ENCODE measurements around the gene SLIT3. TPM values are rescaled to one million over a fixed set of nuclear protein-coding genes. Genes with fewer than 3 reads are reported as not detected.

SLIT3 gene
- total RNA-seq, 8 experiments from 2014 or later, result 6.1 to 159 (median 64.4) TPM

DNA sequence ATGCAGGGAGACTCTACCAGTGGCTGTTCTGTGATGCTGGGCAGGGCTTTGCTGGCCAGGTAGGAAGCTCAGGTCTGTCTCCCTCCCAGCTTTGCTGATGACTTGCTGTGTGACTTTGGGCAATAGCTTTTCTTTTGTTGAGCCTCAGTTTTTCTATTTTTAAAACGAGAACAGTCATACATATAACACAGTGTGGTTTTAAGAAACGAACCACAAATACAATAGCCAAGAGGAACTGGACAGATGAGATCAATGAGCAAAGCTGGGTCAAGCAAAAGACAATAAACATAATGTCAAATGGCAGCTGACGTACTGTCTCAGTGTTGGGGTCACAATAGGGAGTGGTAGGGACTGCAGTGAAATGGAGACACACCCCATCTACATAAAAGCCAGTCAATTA is 20.2 kb downstream of the SLIT3 start:
- Histone ChIP-seq H3K4me1 (replicated peaks in 1 of 2) (peaks cover 4 to 8% of the 10 kb centered on the region in 2 donors), H3K4me3 (no peak overlapping the region), H3K27ac (no peak overlapping the region)
- in situ Hi-C loops (cut with MboI; ENCODE audit: low pct_unique_long_range_greater_than_20kb in 2 of 9, low sequenced_read_pairs in 9 of 9, unreplicated experiment in 9 of 9), result loop anchor here in 4 of 9 experiments (25.0 kb wide), 1 partner anchor 293 kb away; no protein-coding TSS in a partner anchor
- 45 to 92% (median 67%) methylated on average over 1 to 3 of the region's 3 CpGs for WGBS, 10 experiments
- ATAC-seq (replicated peaks in 6 of 8), result no peak

DNA sequence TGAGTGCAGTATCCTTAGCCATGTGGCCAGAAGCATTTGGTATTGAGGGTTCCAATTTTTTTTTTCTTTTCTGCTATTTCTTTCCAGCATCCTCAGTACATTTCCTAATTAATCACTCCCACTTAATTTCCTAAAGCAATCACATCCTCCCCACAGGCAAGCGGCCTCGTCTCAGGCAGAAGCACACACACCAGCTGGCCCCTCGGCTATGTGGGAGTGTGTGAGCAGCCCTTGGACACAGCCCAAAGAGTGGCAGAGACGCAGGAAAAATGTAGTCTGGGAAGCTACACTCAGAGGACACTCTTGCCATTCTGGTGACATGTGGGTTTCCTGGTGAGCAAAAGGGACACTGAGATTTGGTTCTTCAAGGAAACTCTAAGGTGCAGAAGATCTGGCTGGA is 20.7 kb downstream of the SLIT3 start:
- Histone ChIP-seq H3K27ac (no peak overlapping the region), H3K4me1 (replicated peaks in 1 of 2) (peaks cover 4 to 8% of the 10 kb centered on the region in 2 donors), H3K4me3 (no peak overlapping the region)
- WGBS, 10 experiments, result 35 to 94% (median 80%) methylated on average over 1 to 3 of the region's 4 CpGs; no CpG with 5 or more reads in 5 of the 10 experiments
- peak in 1 of 8 experiments; percentile 51 for ATAC-seq (replicated peaks in 6 of 8)
- in situ Hi-C loops (cut with MboI; ENCODE audit: low pct_unique_long_range_greater_than_20kb in 2 of 9, low sequenced_read_pairs in 9 of 9, unreplicated experiment in 9 of 9), result loop anchor here in 4 of 9 experiments (25.0 kb wide), 1 partner anchor 293 kb away; no protein-coding TSS in a partner anchor

GRCh38 chr5:169279125-169279524 is 21.8 kb downstream of the SLIT3 start:
- Histone ChIP-seq H3K27ac (no peak overlapping the region), H3K4me3 (no peak overlapping the region), H3K4me1 (replicated peaks in 1 of 2) (peaks cover 4 to 8% of the 10 kb centered on the region in 2 donors)
- 83 to 100% (median 89%) methylated on average over 1 to 2 of the region's 2 CpGs; no CpG with 5 or more reads in 4 of the 10 experiments for WGBS, 10 experiments
- in situ Hi-C loops (cut with MboI; ENCODE audit: low pct_unique_long_range_greater_than_20kb in 2 of 9, low sequenced_read_pairs in 9 of 9, unreplicated experiment in 9 of 9), result loop anchor here in 4 of 9 experiments (25.0 kb wide), 1 partner anchor 292 kb away; no protein-coding TSS in a partner anchor
- ATAC-seq (replicated peaks in 6 of 8), result no peak

DNA sequence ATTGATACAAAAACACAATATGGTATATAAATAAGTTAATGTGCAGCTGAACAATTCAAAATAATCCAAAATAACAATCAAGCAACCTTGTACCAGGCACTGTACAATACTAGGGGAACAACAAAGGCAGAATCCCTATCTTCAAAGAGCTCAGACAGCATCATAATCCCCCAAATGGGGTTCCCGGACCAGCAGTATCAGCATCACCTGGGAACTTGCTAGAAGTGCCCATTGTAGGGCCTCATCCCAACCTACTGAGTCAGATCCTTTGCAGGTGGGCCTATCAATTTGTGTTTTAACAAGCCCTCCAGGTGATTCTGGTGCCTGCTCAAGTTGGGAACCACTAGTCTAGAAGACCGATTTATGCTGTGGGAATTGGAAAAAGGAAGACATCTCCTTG is 27.1 kb downstream of the SLIT3 start:
- WGBS, 10 experiments, result 92 to 100% (median 100%) methylated on average over 1 to 2 of the region's 2 CpGs; no CpG with 5 or more reads in 5 of the 10 experiments
- no peak for ATAC-seq (replicated peaks in 6 of 8)
- in situ Hi-C loops (cut with MboI; ENCODE audit: low pct_unique_long_range_greater_than_20kb in 2 of 9, low sequenced_read_pairs in 9 of 9, unreplicated experiment in 9 of 9), result no loop called here
- no peak overlapping the region for H3K27ac ChIP-seq
- no peak overlapping the region for H3K4me3 ChIP-seq
- H3K4me1 ChIP-seq (replicated peaks in 1 of 2), result peaks cover 11% of the 10 kb centered on the region in 2 donors

GRCh38 chr5:169273451-169273850 is 27.5 kb downstream of the SLIT3 start:
- no peak overlapping the region for H3K4me3 ChIP-seq
- H3K4me1 ChIP-seq (replicated peaks in 1 of 2), result peaks cover 11% of the 10 kb centered on the region in 2 donors
- in situ Hi-C loops (cut with MboI; ENCODE audit: low pct_unique_long_range_greater_than_20kb in 2 of 9, low sequenced_read_pairs in 9 of 9, unreplicated experiment in 9 of 9), result no loop called here
- WGBS, 10 experiments, result 57 to 100% (median 100%) methylated on average over 1 of the region's 1 CpG; no CpG with 5 or more reads in 5 of the 10 experiments
- no peak for ATAC-seq (replicated peaks in 6 of 8)
- no peak overlapping the region for H3K27ac ChIP-seq

DNA sequence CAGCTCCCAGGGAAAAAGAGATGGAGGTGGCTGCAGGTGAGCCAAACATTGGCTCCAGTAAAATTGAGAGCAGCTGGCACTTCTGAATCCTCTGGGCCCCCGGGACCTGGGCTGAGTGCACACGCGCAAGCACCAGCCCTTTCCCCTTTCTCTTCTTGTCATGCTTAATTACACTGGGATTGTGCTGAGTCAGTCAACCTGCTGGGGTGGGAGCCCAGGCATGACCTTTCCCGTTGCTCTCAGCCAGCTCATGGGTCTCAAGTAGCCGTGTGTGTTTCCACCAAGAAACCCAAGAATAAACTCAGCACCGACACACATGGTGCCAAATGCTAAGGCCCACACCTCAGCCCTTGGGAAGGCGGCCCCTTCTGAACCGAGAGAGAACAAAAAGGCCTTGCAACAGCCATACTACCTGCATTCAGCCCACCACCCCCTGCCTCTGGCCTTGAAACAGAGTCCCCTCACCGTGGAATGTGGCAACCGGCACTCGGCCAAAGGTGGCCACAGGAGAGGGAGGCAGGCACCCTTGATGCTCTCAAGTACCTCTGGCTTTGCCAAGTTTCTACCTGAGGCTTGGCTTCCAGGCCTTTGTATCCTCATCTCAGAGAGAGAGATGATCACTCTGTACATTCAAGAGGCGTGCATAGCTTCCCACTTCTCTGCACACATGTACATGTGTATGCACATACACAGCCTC is 28.1 kb downstream of the SLIT3 start:
- 0 to 100% (median 31%) methylated on average over 1 to 5 of the region's 12 CpGs; no CpG with 5 or more reads in 5 of the 10 experiments for WGBS, 10 experiments
- Histone ChIP-seq H3K4me1 (replicated peaks in 1 of 2) (peaks cover 13 to 17% of the 10 kb centered on the region in 2 donors), H3K27ac (no peak overlapping the region), H3K4me3 (no peak overlapping the region)
- peak in 5 of 8 experiments; percentile 38 to 81 (median 69) for ATAC-seq (replicated peaks in 6 of 8)
- in situ Hi-C loops (cut with MboI; ENCODE audit: low pct_unique_long_range_greater_than_20kb in 2 of 9, low sequenced_read_pairs in 9 of 9, unreplicated experiment in 9 of 9), result no loop called here

GRCh38 chr5:169272111-169272510 is 28.8 kb downstream of the SLIT3 start:
- in situ Hi-C loops (cut with MboI; ENCODE audit: low pct_unique_long_range_greater_than_20kb in 2 of 9, low sequenced_read_pairs in 9 of 9, unreplicated experiment in 9 of 9), result no loop called here
- no peak overlapping the region for H3K27ac ChIP-seq
- H3K4me1 ChIP-seq (replicated peaks in 1 of 2), result peaks cover 13 to 21% of the 10 kb centered on the region in 2 donors
- no peak overlapping the region for H3K4me3 ChIP-seq
- 83 to 100% (median 92%) methylated on average over 1 to 3 of the region's 5 CpGs; no CpG with 5 or more reads in 4 of the 10 experiments for WGBS, 10 experiments
- no peak for ATAC-seq (replicated peaks in 6 of 8)

GRCh38 chr5:169270827-169271226 is 30.1 kb downstream of the SLIT3 start:
- ATAC-seq (replicated peaks in 6 of 8), result no peak
- Histone ChIP-seq H3K4me1 (replicated peaks in 1 of 2) (peaks cover 13 to 21% of the 10 kb centered on the region in 2 donors), H3K4me3 (no peak overlapping the region), H3K27ac (no peak overlapping the region)
- in situ Hi-C loops (cut with MboI; ENCODE audit: low pct_unique_long_range_greater_than_20kb in 2 of 9, low sequenced_read_pairs in 9 of 9, unreplicated experiment in 9 of 9), result no loop called here
- 57 to 100% (median 84%) methylated on average over 1 to 3 of the region's 3 CpGs; no CpG with 5 or more reads in 6 of the 10 experiments for WGBS, 10 experiments

GRCh38 chr5:169268019-169268418 is 32.9 kb downstream of the SLIT3 start:
- ATAC-seq (replicated peaks in 6 of 8), result peak in 7 of 8 experiments; percentile 53 to 92 (median 86)
- peak overlapping the region in 1 of 2 donors; percentile 74 for H3K27ac ChIP-seq
- H3K4me3 ChIP-seq, result no peak overlapping the region
- peaks cover 10 to 19% of the 10 kb centered on the region in 2 donors for H3K4me1 ChIP-seq (replicated peaks in 1 of 2)
- 10 to 100% (median 61%) methylated on average over 1 to 7 of the region's 7 CpGs for WGBS, 10 experiments
- in situ Hi-C loops (cut with MboI; ENCODE audit: low pct_unique_long_range_greater_than_20kb in 2 of 9, low sequenced_read_pairs in 9 of 9, unreplicated experiment in 9 of 9), result no loop called here

- ATAC-seq (replicated peaks in 6 of 8), result no peak
- 29 to 93% (median 81%) methylated on average over 1 to 3 of the region's 3 CpGs; no CpG with 5 or more reads in 2 of the 10 experiments for WGBS, 10 experiments
Measured at GRCh38 chr5:169265888-169266287, 35.1 kb downstream of the SLIT3 start.

GRCh38 chr5:169263591-169263990 is 37.3 kb downstream of the SLIT3 start:
- no peak overlapping the region for H3K27ac ChIP-seq
- WGBS, 10 experiments, result 22 to 100% (median 84%) methylated on average over 2 to 5 of the region's 7 CpGs; no CpG with 5 or more reads in 5 of the 10 experiments
- in situ Hi-C loops (cut with MboI; ENCODE audit: low pct_unique_long_range_greater_than_20kb in 2 of 9, low sequenced_read_pairs in 9 of 9, unreplicated experiment in 9 of 9), result no loop called here
- no peak overlapping the region for H3K4me3 ChIP-seq
- peaks cover 2 to 10% of the 10 kb centered on the region in 2 donors for H3K4me1 ChIP-seq (replicated peaks in 1 of 2)
- peak in 2 of 8 experiments; percentile 18 to 21 for ATAC-seq (replicated peaks in 6 of 8)

More at GRCh38 chr5:169265888-169266287, 35.1 kb downstream of the SLIT3 start:
- Histone ChIP-seq H3K27ac (no peak overlapping the region), H3K4me3 (no peak overlapping the region), H3K4me1 (replicated peaks in 1 of 2) (peaks cover 2 to 10% of the 10 kb centered on the region in 2 donors)
- in situ Hi-C loops (cut with MboI; ENCODE audit: low pct_unique_long_range_greater_than_20kb in 2 of 9, low sequenced_read_pairs in 9 of 9, unreplicated experiment in 9 of 9), result no loop called here

- H3K27ac ChIP-seq, result no peak overlapping the region
- H3K4me3 ChIP-seq, result no peak overlapping the region
- in situ Hi-C loops (cut with MboI; ENCODE audit: low pct_unique_long_range_greater_than_20kb in 2 of 9, low sequenced_read_pairs in 9 of 9, unreplicated experiment in 9 of 9), result no loop called here
- no peaks in the 10 kb centered on the region for H3K4me1 ChIP-seq (replicated peaks in 1 of 2)
- WGBS, 10 experiments, result 18 to 84% (median 61%) methylated on average over 1 to 3 of the region's 3 CpGs; no CpG with 5 or more reads in 2 of the 10 experiments
- no peak for ATAC-seq (replicated peaks in 6 of 8)
Measured at GRCh38 chr5:169260896-169261569, 39.9 kb downstream of the SLIT3 start.

Measured in motor neuron (in vitro differentiated cells).